Memory B cell (primary cell): ENCODE measurements around the gene CCDC150.

ENCODE experiments used
- ATAC-seq: fragments of 150-1000 bp; cut with Tn5 transposase; 2 replicates; pipeline ENCODE4 v1.10.0; 2021; ENCODE audit warnings: low read depth, mild to moderate bottlenecking, moderate library complexity
- DNase-seq, 2 donors: peaks; one replicate each; pipeline ENCODE4 v3.0.0; 2022; ENCODE audit warnings: low spot score in 2 of 2
- H3K27ac Mint-ChIP-seq: one replicate; pipeline ENCODE4 v1.8.0; 2022; ENCODE audit warnings: mild to moderate bottlenecking, moderate library complexity, mixed read lengths
- H3K27me3 Mint-ChIP-seq: one replicate; pipeline ENCODE4 v1.8.0; 2022; ENCODE audit warnings: mixed read lengths
- H3K36me3 Mint-ChIP-seq: one replicate; pipeline ENCODE4 v1.8.0; 2022; ENCODE audit warnings: mild to moderate bottlenecking, mixed read lengths
- H3K4me1 Mint-ChIP-seq: one replicate; pipeline ENCODE4 v1.8.0; 2022; ENCODE audit warnings: mixed read lengths
- H3K4me3 Mint-ChIP-seq: one replicate; pipeline ENCODE4 v1.8.0; 2022; ENCODE audit warnings: mild to moderate bottlenecking, moderate library complexity, mixed read lengths
- H3K9me3 Mint-ChIP-seq: one replicate; pipeline ENCODE4 v1.8.0; 2022; ENCODE audit warnings: mixed read lengths

CCDC150 gene

GRCh38 chr2:196639180-196640030, at the start of gene CCDC150:
CCDC150 (plus strand) TSS chr2:196639715; CDS start chr2:196639767, 52 bp downstream.
- Mint-ChIP-seq H3K4me1 (peaks cover 6% of the 10 kb centered on the region), H3K36me3 (no peaks in the 10 kb centered on the region), H3K27me3 (no peaks in the 10 kb centered on the region), H3K9me3 (no peaks in the 10 kb centered on the region), H3K4me3 (peak within 1 kb of the TSS; percentile 90), H3K27ac (no peak within 1 kb of the TSS)
- DNase-seq (peak; percentile 91 to 92), ATAC-seq (peak; percentile 100)

DNA sequence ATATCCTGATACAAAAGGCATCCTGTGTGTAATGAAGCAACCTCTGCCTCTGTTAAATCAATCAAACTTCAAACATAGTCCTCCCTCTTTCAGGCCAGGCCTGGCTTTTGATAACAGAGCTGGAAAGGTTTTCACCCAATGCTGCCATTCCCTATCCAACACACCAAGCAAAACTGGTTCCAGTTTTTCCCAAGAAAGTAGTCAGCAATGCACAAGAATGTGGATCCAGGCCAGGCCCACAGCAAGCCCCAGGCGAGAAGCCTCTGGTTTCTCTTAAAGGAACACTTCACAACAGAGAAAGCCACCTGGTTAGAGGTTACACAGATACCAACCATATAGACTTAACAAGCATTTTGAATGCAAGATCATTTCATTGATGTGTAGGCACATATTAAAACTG, 49.2 kb upstream of the CCDC150 start:
- Mint-ChIP-seq H3K36me3 (no peaks in the 10 kb centered on the region), H3K9me3 (peaks cover 1% of the 10 kb centered on the region)

GRCh38 chr2:196591004-196591403, 48.5 kb upstream of the CCDC150 start:
- no peak overlapping the region for H3K27ac Mint-ChIP-seq
- peaks cover 1% of the 10 kb centered on the region for H3K9me3 Mint-ChIP-seq
- ATAC-seq (no peak), DNase-seq (no peak)
- no peak overlapping the region for H3K4me3 Mint-ChIP-seq
- peaks cover 19% of the 10 kb centered on the region for H3K27me3 Mint-ChIP-seq
- H3K36me3 Mint-ChIP-seq, result no peaks in the 10 kb centered on the region
- H3K4me1 Mint-ChIP-seq, result peaks cover 3% of the 10 kb centered on the region

More for the DNA sequence above, 49.2 kb upstream of the CCDC150 start:
- DNase-seq, result no peak
- peaks cover 15% of the 10 kb centered on the region for H3K27me3 Mint-ChIP-seq
- no peak overlapping the region for H3K27ac Mint-ChIP-seq
- no peak for ATAC-seq
- peaks cover 3% of the 10 kb centered on the region for H3K4me1 Mint-ChIP-seq
- no peak overlapping the region for H3K4me3 Mint-ChIP-seq

- H3K9me3 Mint-ChIP-seq, result peaks cover 1% of the 10 kb centered on the region
- H3K27me3 Mint-ChIP-seq, result peaks cover 22% of the 10 kb centered on the region
- DNase-seq, result no peak
- ATAC-seq, result no peak
- H3K36me3 Mint-ChIP-seq, result no peaks in the 10 kb centered on the region
- H3K4me3 Mint-ChIP-seq, result no peak overlapping the region
- H3K4me1 Mint-ChIP-seq, result peaks cover 3% of the 10 kb centered on the region
- no peak overlapping the region for H3K27ac Mint-ChIP-seq
These were observed 47.9 kb upstream of the CCDC150 start for GRCh38 chr2:196591621-196592022.

- Mint-ChIP-seq H3K36me3 (no peaks in the 10 kb centered on the region), H3K27ac (no peak overlapping the region), H3K27me3 (peaks cover 20% of the 10 kb centered on the region), H3K9me3 (no peaks in the 10 kb centered on the region), H3K4me3 (peak overlapping the region; percentile 77), H3K4me1 (peaks cover 3% of the 10 kb centered on the region)
- no peak for DNase-seq
- peak; percentile 14 for ATAC-seq
These were observed 47.1 kb upstream of the CCDC150 start for GRCh38 chr2:196592331-196592910.

DNA sequence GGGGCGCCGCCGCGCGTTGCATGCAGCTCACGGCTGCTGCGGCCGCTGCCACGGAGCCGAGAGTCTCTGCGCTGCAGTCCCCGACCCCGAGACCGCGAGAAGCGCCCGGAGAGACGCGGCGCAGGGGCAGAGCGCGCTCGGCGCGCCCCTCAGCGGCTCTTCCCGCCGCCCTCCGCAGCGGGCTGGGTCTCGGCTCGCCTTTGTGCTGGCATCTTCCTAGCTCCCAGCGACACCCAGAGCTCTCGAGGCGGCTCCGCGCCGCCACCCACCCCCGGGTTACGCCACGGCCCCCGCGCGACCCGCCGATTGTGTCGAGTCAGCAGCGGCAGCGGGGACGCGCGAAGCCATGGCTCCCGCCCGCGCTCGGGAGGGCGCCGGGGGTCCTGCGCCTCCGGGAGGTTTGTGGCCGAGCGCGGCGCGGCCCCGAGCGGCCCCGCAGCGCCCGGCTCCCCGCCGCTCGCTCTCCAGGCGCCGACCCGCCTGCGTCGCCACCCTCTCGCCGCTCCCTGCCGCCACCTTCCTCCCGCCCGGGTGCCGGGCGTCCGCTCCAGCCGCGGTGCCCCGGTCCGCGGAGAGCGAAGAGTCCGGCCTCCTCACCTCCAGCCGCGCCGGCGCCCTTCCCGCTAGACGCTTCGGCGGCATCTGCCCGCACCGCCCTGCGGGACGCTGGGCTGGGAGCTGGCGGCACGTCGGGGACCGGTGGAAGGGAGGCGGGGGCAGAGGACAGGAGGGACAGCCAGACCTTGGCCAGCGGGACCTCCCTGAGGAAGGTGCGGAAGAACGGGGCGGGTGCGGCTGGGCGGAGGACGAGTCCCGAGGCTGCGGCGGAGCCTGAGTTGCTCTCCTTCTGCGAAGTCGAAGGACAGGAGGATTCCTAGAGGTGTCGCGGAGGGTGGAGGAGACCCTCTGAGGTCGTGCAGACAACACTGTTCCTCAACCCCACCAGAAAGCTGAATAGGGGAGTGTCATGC, 46.3 kb upstream of the CCDC150 start, which contains the start of gene HECW2:
Gene HECW2 (minus strand): TSS at position 644 of the 971 bp plus-strand sequence.
- DNase-seq (peak in 1 of 2 donors; percentile 16), ATAC-seq (peak; percentile 42)
- H3K4me1 Mint-ChIP-seq, result peaks cover 3% of the 10 kb centered on the region

DNA sequence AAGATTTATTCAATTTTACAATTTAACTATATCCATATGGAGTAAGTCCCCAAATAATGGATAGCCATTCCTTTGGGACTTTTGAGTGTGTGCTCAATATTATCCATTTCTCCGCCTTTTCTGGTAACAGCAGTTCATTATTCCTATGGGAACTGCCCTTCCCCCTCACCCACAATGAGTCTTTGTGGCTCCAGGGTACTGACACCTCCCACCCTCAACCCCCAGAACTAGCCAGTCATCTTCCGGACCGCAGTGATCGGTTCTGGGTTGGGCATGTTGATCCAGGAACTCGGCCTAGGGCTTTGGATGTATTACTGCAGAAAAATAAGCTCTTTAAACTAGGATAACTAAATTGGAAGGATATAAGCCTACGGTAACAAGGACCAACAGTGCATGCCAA, 45.4 kb upstream of the CCDC150 start:
- no peak overlapping the region for H3K27ac Mint-ChIP-seq
- H3K9me3 Mint-ChIP-seq, result no peaks in the 10 kb centered on the region
- ATAC-seq (no peak), DNase-seq (no peak)
- H3K36me3 Mint-ChIP-seq, result no peaks in the 10 kb centered on the region
- H3K27me3 Mint-ChIP-seq, result peaks cover 20% of the 10 kb centered on the region
- H3K4me3 Mint-ChIP-seq, result peak overlapping the region; percentile 14
- peaks cover 3% of the 10 kb centered on the region for H3K4me1 Mint-ChIP-seq

More for the DNA sequence above, 46.3 kb upstream of the CCDC150 start, which contains the start of gene HECW2:
- Mint-ChIP-seq H3K9me3 (no peaks in the 10 kb centered on the region), H3K27me3 (peaks cover 20% of the 10 kb centered on the region), H3K27ac (no peak within 1 kb of the TSS), H3K4me3 (peak within 1 kb of the TSS; percentile 77), H3K36me3 (no peaks in the 10 kb centered on the region)

GRCh38 chr2:196597531-196597930, 42.0 kb upstream of the CCDC150 start:
- Mint-ChIP-seq H3K27me3 (peaks cover 26% of the 10 kb centered on the region), H3K4me1 (peaks cover 3% of the 10 kb centered on the region), H3K9me3 (no peaks in the 10 kb centered on the region), H3K36me3 (no peaks in the 10 kb centered on the region), H3K4me3 (no peak overlapping the region), H3K27ac (no peak overlapping the region)
- no peak for ATAC-seq
- DNase-seq, result no peak

GRCh38 chr2:196598412-196598811, 41.1 kb upstream of the CCDC150 start:
- Mint-ChIP-seq H3K27me3 (peaks cover 26% of the 10 kb centered on the region), H3K4me3 (no peak overlapping the region)
- no peak for ATAC-seq

GRCh38 chr2:196598846-196599245, 40.7 kb upstream of the CCDC150 start:
- Mint-ChIP-seq H3K4me3 (no peak overlapping the region), H3K36me3 (no peaks in the 10 kb centered on the region), H3K27me3 (peaks cover 23% of the 10 kb centered on the region), H3K27ac (no peak overlapping the region), H3K9me3 (no peaks in the 10 kb centered on the region), H3K4me1 (no peaks in the 10 kb centered on the region)
- no peak for DNase-seq
- ATAC-seq, result no peak

More at GRCh38 chr2:196598412-196598811, 41.1 kb upstream of the CCDC150 start:
- H3K36me3 Mint-ChIP-seq, result no peaks in the 10 kb centered on the region
- peaks cover 3% of the 10 kb centered on the region for H3K4me1 Mint-ChIP-seq
- H3K27ac Mint-ChIP-seq, result no peak overlapping the region
- no peaks in the 10 kb centered on the region for H3K9me3 Mint-ChIP-seq
- no peak for DNase-seq

GRCh38 chr2:196601430-196602306, 37.8 kb upstream of the CCDC150 start:
- Mint-ChIP-seq H3K27me3 (peaks cover 12% of the 10 kb centered on the region), H3K27ac (no peak overlapping the region), H3K9me3 (no peaks in the 10 kb centered on the region), H3K4me3 (no peak overlapping the region), H3K4me1 (no peaks in the 10 kb centered on the region), H3K36me3 (no peaks in the 10 kb centered on the region)
- no peak for ATAC-seq
- DNase-seq, result no peak

GRCh38 chr2:196604196-196604595, 35.3 kb upstream of the CCDC150 start:
- H3K4me1 Mint-ChIP-seq, result no peaks in the 10 kb centered on the region
- H3K4me3 Mint-ChIP-seq, result no peak overlapping the region
- no peak overlapping the region for H3K27ac Mint-ChIP-seq
- H3K9me3 Mint-ChIP-seq, result no peaks in the 10 kb centered on the region
- peaks cover 16% of the 10 kb centered on the region for H3K27me3 Mint-ChIP-seq
- no peaks in the 10 kb centered on the region for H3K36me3 Mint-ChIP-seq
- DNase-seq (no peak), ATAC-seq (no peak)

DNA sequence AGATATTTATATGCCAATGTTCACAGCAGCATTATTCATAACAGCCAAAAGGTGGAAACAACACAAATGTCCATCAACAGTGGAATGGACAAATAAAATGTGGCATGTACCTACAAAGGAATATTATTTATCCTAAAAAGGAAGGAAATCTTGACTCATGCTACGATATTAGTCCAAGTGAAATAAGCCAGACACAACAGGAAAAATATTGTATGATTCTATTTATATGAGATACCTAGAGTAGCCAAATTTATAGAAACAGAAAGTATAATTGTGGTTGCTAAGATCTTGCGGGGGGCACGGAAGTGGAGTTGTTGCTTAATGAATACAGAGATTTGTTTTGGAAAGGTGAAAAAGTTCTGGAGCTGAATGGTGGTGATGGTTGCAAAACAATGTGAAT, 33.0 kb upstream of the CCDC150 start:
- Mint-ChIP-seq H3K27ac (no peak overlapping the region), H3K9me3 (no peaks in the 10 kb centered on the region), H3K27me3 (peaks cover 12% of the 10 kb centered on the region), H3K36me3 (no peaks in the 10 kb centered on the region), H3K4me3 (no peak overlapping the region), H3K4me1 (no peaks in the 10 kb centered on the region)
- no peak for ATAC-seq
- DNase-seq, result no peak
